ENCODE results near the gene ARHGEF5.
"Not testable (repeated sequence)": the region's sequence is repeated elsewhere in the genome, so short reads cannot be mapped to it uniquely, and the experiment has no call there.

The ARHGEF5 gene

DNA sequence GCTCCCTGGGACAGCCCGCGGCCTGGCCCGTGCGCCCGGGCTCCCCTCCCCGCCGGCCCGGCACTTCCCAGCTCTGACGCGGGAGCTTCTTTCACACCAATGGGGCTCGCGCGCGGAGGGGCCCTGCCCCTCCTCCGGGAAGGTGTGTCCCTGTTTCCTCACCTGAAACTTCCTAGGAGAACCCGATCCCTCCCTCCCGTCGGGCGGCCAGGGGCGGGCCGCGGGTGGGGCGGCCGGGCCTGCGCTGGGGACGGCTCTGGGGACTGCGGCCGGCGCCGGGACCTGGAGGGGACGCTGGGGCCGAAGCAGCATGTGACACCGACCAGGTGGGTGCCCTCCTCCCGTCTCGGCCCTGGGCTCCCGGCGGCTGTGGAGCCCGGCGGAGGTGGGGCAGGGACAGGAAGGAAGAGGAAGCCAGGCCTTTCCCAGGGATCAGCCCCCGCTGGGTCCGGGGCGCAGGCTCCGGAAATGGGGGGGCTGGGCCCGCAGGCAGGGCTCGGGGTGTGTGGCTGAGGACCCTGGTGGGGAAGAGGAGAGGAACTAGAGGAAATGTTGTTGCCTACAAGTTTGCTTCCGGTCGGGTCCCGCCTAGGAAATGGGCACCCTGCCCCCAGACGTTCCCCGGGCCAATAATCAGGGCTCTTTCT lies at the start of gene ARHGEF5:
TSS of gene ARHGEF5 (plus strand) at position 227 of the 647 bp plus-strand sequence. CDS start 7,268 bp downstream, outside the sequence.
- not testable (repeated sequence) for DNase-seq (ENCODE audit: low read depth)

DNA sequence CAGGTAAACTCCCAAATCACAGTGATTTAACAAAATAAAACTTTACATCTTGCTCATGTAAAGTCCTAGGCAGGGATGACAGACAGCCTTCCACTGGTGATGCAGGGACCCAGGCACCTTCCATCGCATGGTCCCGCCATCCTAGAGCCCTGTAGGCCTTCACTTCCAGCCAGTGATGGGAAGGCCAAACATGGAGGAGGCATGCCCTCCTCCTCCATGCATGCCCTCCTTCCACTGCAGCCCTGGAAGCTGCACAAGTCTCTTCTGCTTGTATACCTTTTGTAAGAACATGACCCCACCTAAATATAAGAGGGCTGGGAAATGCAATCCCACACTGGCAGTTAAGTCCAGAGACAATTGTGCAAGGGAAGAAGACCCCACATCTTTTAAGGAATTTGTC lies 45.5 kb upstream of the ARHGEF5 start:
- not testable (repeated sequence) for DNase-seq (ENCODE audit: low read depth)

DNA sequence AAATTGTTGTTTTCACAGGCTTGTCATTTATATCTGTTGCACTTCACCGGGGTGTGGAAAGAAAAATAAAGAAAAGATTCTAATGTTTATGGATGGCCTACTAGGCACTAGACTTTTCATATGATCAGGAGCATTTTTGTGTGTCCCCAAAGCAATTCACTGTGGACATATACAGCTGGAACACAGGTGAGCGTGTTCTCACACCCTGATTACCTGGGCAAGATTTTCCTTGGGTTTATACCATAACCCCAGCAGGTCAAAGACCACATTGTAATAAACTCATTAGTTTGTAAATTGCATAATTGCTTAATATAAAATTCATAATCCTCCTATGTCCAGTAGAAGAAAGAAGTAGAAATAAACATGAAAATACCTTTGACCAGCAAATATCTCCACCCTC lies 44.0 kb upstream of the ARHGEF5 start:
- not testable (repeated sequence) for DNase-seq (ENCODE audit: low read depth)

DNA sequence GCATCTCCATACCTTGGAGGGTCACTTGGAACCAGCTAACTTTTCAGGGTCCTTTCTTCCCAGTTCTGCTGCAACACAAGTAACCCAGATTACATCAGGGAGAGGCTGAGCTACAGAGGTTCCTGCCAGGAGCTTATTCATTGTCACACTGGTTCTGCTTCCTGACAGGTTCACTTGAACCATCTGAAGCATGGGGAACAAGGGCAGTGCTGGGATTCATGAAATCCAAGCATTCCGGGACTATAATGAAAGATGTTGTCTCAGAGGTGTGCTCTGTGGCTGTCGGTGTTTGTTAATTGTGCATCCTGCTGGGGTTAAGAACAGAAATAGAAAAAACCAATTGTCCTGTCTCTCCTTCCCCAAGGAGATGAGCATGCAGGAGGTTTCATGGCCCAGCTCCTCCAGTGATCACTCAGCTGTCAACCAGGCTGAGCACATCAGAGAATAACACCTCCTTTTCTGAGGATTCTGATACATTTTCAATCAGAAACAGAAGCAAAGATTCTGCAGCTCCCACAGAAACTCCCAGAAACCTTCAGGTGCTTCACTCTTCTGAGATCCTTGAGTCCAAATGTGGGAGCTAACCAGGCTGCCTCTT lies 43.2 kb upstream of the ARHGEF5 start, which contains the start of gene OR2A1:
TSS of gene OR2A1 (plus strand) at position 548 of the 598 bp plus-strand sequence. CDS start 5,706 bp downstream, outside the sequence.
- not testable (repeated sequence) for DNase-seq (ENCODE audit: low read depth)

DNA sequence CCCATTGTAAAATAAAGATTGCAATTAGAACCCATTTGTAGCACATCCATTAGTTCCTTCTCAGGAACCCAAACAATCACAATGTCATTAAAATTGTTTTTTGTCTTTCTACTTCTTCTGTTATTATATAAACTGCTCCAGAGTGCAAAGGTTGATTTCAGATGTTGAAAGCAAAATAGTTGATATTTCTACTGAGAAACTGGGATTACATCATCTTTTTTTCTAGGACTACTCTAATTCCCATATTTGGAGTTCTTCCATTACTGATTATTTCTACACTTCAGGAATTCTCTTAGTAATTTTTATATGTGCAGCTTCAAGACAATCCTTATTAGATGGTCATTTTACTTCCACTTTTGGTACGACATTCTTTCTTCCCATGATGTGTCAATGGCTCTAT lies 37.7 kb upstream of the ARHGEF5 start:
- not testable (repeated sequence) for DNase-seq (ENCODE audit: low read depth)

- not testable (repeated sequence) for DNase-seq (ENCODE audit: low read depth)
Observed at GRCh38 chr7:144319547-144319946, 35.7 kb upstream of the ARHGEF5 start.

DNA sequence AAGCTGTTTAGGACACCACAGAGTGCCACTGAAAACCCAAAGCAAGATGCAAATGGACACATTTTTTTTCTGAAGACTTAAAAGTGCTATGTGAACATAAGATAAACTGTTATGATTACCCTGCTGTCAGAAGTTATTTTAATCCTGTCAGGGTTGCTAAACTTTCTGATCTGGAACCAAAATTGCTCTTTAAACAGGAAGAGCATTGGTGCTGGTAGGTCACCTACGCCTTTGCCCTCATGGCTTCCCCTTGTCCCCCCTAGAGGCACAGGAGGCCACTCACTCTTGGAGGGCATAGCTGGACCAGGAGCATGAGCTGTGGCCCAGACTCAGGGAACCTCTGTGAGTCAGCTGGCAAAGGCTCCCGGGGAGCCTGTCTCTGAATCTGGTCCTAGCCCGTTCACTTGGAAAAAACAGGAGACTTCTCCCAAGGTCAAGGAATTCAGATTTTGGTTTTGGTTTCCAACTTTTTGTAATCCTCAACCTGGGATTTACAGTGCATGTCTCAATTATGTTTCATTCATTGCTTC lies 33.5 kb upstream of the ARHGEF5 start:
- not testable (repeated sequence) for DNase-seq (ENCODE audit: low read depth)

- not testable (repeated sequence) for DNase-seq (ENCODE audit: low read depth)
Observed at GRCh38 chr7:144323359-144323758, 31.8 kb upstream of the ARHGEF5 start.

- not testable (repeated sequence) for DNase-seq (ENCODE audit: low read depth)
Observed at GRCh38 chr7:144325868-144326267, 29.3 kb upstream of the ARHGEF5 start.

DNA sequence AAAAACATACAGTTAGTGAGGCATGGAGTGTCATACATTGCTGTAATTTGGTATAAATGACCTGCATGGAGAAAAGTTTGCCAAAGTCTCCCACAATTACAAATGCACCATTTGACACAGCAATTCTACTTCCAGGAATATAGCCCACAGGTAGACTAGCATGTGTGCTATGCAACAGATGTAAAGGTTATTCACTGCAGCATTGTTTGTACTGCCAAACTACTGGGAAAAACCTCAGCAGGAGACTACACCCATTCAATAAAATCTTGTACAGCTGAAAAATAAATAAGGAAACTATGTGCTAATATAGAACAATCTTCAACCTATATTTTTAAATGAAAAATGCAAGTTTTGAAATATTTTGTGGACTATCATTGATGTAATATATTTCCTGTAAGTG lies 25.2 kb upstream of the ARHGEF5 start:
- not testable (repeated sequence) for DNase-seq (ENCODE audit: low read depth)

GRCh38 chr7:144331221-144331995 lies 23.8 kb upstream of the ARHGEF5 start:
- DNase-seq (ENCODE audit: low read depth): not testable (repeated sequence)

DNA sequence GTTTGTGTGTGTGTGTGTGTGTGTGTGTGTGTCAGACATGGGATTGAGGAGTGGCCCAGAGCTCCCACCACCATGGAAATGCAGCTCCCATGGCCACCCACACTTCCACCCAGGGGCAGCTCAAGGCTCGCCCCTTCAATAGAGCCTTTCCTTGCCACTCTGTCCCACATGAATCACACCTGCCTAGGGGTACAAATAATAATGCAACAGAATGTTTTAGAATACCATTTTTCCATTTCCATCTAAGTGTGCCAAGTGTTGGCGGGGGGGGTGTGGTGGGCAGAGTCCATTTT lies 23.3 kb upstream of the ARHGEF5 start:
- DNase-seq (ENCODE audit: low read depth): not testable (repeated sequence)

DNA sequence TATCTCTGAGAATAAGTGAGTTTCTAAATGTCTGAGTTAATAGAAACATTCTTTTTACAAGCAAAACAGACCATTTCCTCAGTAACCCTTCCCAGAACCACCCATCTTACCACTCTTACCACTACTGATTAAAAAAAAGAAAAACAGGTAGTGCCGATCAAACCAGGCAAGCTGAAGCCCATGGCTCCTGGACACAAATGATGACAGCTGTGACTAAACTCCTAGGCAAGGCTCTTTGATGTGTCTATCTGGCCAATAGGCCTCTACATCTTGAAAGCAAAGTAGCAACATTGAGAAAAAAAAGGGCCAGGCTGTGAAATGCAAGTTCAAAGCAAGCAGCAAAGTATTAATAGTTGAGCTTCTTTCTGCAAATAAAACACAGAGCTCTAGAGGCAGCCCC lies 6.6 kb upstream of the ARHGEF5 start:
- not testable (repeated sequence) for DNase-seq (ENCODE audit: low read depth)

GRCh38 chr7:144351667-144352066 lies 3.5 kb upstream of the ARHGEF5 start:
- DNase-seq (ENCODE audit: low read depth): not testable (repeated sequence)

- DNase-seq (ENCODE audit: low read depth): not testable (repeated sequence)
Observed at GRCh38 chr7:144356185-144356584, 983 bp downstream of the ARHGEF5 start.

DNA sequence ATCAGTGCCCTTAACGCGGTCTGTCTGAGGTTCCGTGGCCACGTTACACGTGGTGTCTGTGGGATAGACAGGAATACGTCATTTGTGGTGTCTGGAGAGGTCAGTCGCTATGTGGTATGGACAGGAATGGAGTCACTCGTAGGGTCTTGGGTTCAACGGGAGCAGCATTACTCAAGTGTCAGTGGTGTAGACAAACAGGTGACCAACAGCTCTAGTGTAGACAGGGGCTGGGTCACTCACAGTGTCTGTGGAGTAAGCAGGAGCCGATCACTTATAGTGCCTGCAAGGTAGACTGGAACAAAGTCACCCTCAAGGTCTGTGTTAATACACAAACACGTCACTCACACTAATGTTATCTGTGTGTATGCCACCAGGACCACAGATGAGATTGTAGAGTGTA lies 1.7 kb downstream of the ARHGEF5 start:
- DNase-seq (ENCODE audit: low read depth): not testable (repeated sequence)

- not testable (repeated sequence) for DNase-seq (ENCODE audit: low read depth)
Observed at GRCh38 chr7:144362061-144362460, 6.9 kb downstream of the ARHGEF5 start.

DNA sequence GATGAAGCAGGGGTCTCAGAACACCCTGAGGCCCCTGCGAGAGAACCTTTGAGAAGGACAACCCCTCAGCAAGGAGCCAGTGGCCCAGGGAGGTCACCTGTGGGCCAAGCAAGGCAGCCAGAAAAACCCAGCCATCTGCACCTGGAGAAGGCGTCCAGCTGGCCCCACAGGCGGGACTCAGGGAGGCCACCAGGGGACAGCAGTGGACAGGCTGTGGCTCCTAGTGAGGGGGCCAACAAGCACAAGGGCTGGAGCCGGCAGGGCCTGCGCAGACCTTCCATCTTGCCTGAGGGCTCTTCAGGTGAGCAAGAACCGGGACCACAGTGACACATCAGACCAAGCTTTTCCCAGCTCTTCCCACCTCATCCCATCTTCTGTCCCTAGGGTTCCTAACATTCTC lies 10.3 kb downstream of the ARHGEF5 start:
- not testable (repeated sequence) for DNase-seq (ENCODE audit: low read depth)

DNA sequence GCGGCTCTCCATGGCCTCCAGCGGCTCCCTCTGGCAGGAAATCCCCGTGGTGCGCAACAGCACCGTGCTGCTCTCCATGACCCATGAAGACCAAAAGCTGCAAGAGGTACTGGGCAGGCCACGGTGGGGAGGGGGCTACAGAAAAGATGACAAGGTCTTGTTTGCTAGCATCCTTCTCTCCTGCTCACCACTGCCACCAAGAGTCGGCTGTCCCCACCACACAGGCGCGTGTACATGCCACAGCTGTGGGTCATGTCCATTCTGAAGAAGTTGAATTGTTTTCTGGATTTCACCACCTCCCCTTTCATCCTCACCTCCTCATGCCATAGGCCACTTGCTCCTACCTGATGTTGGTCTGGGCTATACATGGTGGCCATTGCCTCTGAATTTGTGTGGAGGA lies 12.0 kb downstream of the ARHGEF5 start:
- not testable (repeated sequence) for DNase-seq (ENCODE audit: low read depth)

DNA sequence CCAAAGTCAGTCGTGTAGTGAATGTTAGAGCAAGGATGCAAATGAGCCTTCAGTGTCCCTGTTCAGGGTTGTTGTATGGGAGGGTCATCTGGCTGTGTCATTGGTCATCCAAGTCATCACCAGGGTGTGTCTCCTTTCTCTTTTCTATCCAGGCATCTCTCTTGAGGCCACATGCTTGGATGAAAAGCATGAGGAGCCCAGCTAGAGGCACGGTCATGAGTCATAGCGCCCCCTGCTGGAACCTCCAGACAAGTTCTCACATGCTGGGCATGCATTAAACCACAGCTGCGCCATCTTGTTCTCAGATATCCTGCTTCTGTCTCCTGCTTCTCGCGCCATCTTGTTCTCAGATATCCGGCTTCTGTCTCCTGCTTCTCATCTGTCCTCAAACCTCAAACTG lies 14.0 kb downstream of the ARHGEF5 start:
- DNase-seq (ENCODE audit: low read depth): not testable (repeated sequence)

- no peak for DNase-seq (ENCODE audit: low read depth)
Observed at GRCh38 chr7:144378651-144379050, 23.4 kb downstream of the ARHGEF5 start.

DNA sequence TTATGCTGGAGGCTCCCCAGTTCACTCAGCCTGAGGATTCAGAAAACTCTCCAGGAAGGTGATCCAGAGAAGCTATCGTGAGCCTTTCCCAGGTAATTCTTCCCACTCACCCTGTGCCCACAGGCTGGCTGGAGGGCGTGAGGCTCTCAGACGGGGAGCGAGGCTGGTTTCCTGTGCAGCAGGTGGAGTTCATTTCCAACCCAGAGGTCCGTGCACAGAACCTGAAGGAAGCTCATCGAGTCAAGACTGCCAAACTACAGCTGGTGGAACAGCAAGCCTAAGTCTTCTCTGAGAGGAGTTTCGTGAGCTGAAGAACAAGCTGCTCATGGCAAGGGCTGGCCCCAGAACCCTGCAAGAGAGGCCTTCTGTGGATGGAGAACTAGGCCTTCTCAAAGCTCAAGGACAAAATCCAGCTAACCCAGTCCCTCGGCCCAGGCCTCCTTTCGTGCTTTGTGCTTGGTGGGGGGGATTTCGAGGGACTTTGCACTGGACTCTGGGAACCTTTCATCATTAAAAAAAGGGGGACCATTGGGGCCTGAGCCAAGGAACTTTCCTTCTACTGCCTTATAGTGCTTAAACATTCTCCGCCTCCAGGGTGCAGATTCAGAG lies 24.7 kb downstream of the ARHGEF5 start:
- no peak for DNase-seq (ENCODE audit: low read depth)
